Panc1 (cell line): Measurements from ENCODE around the gene PDSS1.

ENCODE experiments used
- POLR2AphosphoS5 ChIP-seq: IDR thresholded peaks from 2 replicates; pipeline ENCODE4 v1.6.1; 2012; ENCODE audit warnings: mild to moderate bottlenecking, low read depth, low read length, moderate library complexity
- REST ChIP-seq, 2 experiments: IDR thresholded peaks; 2 replicates each; pipeline ENCODE4 v1.6.1; 2011 to 2012; ENCODE audit warnings: low read depth in 2 of 2, control low read depth in 1 of 2, low read length in 1 of 2, mild to moderate bottlenecking in 1 of 2, moderate library complexity in 1 of 2; ENCODE audit not compliant: insufficient read depth in 1 of 2
- TCF7L2 ChIP-seq: IDR thresholded peaks from 2 replicates; pipeline ENCODE4 v1.6.1; 2011; ENCODE audit warnings: mild to moderate bottlenecking, low read depth, low read length, inconsistent platforms
- TF ChIP-seq, protein P1 (sequence below): fragments of 450-650 bp; IDR thresholded peaks from 2 replicates; pipeline ENCODE4 v1.5.1; 2017; ENCODE audit warnings: mild to moderate bottlenecking

GRCh38 chr10:26779176-26779860, 81.8 kb downstream of the PDSS1 start:
- TF ChIP-seq, protein P1, sequence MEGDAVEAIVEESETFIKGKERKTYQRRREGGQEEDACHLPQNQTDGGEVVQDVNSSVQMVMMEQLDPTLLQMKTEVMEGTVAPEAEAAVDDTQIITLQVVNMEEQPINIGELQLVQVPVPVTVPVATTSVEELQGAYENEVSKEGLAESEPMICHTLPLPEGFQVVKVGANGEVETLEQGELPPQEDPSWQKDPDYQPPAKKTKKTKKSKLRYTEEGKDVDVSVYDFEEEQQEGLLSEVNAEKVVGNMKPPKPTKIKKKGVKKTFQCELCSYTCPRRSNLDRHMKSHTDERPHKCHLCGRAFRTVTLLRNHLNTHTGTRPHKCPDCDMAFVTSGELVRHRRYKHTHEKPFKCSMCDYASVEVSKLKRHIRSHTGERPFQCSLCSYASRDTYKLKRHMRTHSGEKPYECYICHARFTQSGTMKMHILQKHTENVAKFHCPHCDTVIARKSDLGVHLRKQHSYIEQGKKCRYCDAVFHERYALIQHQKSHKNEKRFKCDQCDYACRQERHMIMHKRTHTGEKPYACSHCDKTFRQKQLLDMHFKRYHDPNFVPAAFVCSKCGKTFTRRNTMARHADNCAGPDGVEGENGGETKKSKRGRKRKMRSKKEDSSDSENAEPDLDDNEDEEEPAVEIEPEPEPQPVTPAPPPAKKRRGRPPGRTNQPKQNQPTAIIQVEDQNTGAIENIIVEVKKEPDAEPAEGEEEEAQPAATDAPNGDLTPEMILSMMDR, result no peak
- TF ChIP-seq TCF7L2 (no peak), POLR2AphosphoS5 (no peak), REST (IDR thresholded peaks at IDR 0.05; ENCODE audit: insufficient read depth in 1 of 2, low read depth in 2 of 2, low read length in 1 of 2) (no peak)
